D341Med (cell line): ENCODE data around the gene HARS2.
A peak's percentile ranks its signal among the peaks of the same experiment; 100 is the strongest.
"Not testable (repeated sequence)": the region's sequence is repeated elsewhere in the genome, so short reads cannot be mapped to it uniquely, and the experiment has no call there.

ENCODE experiments used
- DNase-seq: peaks from one replicate; pipeline ENCODE4 v3.0.0; 2012; ENCODE audit warnings: low spot score

HARS2 gene

DNA sequence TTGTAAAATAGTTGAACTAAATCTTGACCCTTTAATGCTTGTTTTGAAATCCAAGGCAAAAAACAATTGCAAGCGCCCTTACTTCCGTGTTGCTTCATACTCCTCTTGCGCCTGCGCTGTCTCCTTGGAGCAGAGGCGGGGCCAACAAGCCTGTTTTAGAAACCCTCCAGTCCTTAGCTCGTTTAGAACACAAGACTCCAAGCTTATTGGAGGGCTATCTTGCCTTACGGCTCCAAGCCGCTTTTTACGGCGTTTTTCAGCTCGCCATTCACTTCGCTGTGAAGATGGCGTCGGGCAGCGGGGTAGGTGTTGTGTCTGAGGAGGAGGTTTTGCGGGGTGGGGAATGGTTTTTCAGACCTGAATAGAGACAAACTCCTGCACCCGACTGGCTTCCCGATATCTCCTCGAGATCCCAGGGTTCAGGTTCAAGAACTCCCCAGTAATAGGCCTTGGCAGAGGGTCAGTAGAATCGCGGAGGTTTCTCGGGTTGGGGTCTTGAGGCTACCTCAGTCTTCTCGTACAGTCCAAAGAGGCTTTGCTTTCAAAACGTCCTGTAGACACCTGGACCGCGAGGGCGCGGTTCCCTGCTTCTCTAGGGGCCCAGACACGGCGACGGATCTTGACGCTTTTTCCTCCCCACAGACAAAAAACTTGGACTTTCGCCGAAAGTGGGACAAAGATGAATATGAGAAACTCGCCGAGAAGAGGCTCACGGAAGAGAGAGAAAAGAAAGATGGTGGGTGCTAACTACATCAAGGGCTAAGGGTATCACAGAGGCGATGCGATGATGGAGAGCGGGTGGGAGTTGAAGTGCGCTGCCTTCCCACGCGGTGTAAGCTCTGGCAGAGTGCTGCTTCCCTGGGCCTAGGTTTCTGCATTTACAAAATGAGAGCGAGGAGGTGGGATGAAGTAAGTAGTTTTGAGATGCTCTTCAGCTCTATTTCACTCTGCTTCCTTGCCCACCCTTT lies 9.2 kb downstream of the HARS2 start, which contains the start of gene ZMAT2:
Gene ZMAT2, plus strand, starts transcription at position 271 of the 968 bp plus-strand sequence. Its CDS starts 14 bp downstream, at position 285.
- peak; percentile 90 for DNase-seq

- DNase-seq = no peak
Measured at GRCh38 chr5:140707812-140708211, 16.6 kb downstream of the HARS2 start.

DNA sequence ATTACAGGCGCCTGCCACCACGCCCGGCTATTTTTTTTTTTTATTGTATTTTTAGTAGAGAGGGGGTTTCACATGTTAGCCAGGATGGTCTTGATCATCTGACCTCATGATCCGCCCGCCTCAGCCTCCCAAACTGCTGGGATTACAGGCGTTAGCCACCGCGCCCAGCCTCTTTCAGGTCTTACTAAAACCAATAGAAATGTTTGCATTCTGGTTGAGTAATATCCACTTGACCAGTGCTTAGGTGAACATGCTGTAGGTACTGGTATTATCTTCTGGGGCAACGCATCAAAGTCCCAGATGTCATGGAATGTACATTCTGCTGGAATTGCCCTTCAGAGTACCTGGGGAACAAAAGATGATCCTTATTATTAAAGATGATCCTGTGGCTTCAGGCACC lies 17.5 kb downstream of the HARS2 start:
- not testable (repeated sequence) for DNase-seq

DNA sequence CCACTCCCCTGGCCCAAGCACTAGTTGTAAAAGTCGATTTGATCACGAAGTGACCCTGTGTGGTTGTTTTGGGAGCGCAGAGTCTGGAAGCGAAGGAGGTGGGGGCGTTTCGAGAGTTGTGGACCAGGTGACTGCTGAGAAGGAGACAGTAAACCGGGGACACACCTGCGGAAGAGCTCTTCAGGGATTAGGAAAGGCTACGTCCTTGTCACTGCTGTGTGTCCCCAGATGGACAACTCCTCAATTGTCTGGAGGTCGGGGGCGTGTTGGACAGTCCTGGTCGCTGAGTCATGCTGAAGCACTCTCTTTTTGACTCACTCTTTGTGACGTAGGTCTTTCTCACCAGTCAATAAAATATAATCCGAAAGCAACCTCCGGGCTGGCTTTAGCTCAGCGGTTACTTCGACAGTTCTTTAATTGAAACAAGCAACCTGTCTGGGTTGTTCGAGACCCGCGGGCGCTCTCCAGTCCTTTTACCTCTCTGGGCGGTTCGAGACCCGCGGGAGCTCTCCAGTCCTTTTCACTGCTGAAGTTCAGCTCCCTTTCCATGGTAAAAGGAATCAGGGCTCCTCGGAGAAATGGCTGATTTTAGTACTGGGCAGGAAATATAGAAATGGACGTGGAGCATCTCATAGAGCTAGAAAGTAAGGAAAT lies 19.8 kb downstream of the HARS2 start:
- peak; percentile 66 for DNase-seq

- no peak for DNase-seq
Measured at GRCh38 chr5:140711794-140712193, 20.5 kb downstream of the HARS2 start.

- no peak for DNase-seq
Measured at GRCh38 chr5:140713562-140714094, 22.4 kb downstream of the HARS2 start.

DNA sequence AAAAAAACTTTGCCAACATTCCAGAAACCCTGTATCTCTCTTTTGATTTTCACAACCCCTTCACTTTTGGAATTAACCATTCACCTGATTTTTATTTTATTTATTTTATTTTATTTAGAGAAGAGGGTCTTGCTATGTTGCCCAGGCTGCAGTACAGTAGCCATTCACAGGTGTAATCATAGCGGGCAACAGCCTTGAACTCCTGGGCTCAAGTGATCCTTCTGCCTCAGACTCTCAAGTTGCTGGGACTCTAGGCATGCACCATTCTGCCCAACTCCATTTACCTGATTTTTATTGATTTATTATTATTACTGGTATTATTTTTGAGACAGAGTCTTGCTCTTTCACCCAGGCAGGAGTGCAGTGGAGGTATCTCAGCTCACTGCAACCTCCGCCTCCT lies 25.0 kb downstream of the HARS2 start:
- not testable (repeated sequence) for DNase-seq

GRCh38 chr5:140718266-140718592 lies 27.0 kb downstream of the HARS2 start:
- DNase-seq = no peak

GRCh38 chr5:140720738-140721137 lies 29.5 kb downstream of the HARS2 start:
- not testable (repeated sequence) for DNase-seq

DNA sequence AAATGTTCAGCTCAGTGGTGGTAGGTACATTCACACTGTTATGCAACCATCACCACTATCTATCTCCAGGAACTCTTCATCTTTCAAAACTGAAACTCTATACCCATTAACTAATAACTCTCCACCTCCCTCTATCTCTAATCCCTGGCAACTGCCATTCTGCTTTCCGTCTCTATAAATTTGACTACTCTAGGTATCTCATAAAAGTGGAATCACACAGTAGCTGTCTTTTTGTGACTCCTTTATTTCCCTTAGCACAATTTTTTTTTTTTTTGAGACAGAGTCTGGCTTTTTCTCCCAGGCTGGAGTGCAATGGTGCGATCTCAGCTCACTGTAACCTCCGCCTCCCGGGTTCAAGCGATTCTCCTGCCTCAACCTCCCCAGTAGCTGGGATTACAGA lies 30.1 kb downstream of the HARS2 start:
- DNase-seq = not testable (repeated sequence)

- DNase-seq = no peak
Measured at GRCh38 chr5:140725799-140726471, 34.7 kb downstream of the HARS2 start.

DNA sequence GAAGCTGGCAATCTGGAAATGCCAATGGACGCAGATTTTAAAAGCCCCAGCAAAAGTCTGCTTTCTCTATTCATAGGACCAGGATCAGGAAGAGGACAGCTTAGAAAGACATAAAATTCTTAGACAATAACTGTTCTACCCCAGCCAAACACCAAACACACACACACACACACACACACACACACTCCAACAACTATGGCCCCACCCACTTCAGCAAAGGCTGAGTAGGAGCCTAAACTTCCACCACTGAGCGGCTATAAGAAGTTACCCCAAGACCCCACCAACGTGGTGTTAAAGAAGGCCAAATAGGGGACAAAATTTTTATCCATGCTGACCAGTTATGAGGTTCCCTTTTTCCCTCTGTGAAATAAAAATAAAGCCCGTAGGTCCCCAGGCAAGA lies 41.8 kb downstream of the HARS2 start:
- DNase-seq = no peak

GRCh38 chr5:140734354-140734753 lies 43.1 kb downstream of the HARS2 start:
- DNase-seq = no peak

DNA sequence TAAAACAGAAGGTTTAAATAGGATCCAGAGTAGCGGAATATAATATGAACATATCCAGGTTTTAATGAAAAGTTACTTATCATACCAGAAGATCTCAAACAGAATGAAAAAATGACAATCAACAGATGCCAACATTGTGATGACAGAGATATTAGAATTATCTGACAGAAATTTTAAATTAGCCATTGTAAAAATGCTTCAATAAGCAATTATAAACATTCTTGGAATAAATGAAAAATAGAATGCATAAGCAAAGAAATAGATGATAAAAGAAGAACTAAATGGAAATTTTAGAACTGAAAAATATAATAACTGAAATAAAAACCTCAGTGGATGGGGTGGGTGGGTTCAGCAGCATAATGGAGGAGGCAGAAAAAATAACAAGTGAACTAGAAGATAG lies 46.2 kb downstream of the HARS2 start:
- DNase-seq = no peak

DNA sequence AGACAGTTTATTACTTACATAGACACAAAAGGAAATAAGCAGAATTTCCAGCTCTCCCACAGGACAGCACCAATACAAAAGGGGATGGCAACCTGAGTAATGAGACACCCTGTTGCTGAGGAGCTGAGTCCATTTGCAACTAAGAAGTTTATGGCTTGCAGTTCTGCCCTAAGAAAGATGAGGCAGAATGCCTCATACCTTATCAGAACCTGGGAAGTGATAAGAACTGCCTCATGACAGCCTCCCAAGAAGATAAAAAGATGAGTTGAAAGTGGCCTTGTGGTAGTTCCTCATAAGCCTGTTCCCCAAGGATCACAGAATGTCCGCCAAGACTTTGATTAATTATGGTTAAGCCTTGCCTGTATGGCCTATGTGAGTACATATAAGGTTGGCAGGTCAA lies 50.7 kb downstream of the HARS2 start:
- DNase-seq = no peak
